SU-DHL-6 (cell line): ENCODE results near the gene IL17B.

Source experiments
- EZH2phosphoT487 ChIP-seq: fragments of 200-600 bp; sonication (generic), shearing (Covaris generic); conservative IDR thresholded peaks from 2 replicates; pipeline ENCODE4 v1.6.1; 2018; ENCODE audit warnings: mild to moderate bottlenecking, antibody characterized with exemption, low read length, moderate library complexity, mixed read lengths
- TF ChIP-seq, protein P1 (sequence below): fragments of 200-600 bp; sonication (generic); IDR thresholded peaks from one replicate; pipeline ENCODE4 v1.5.1; 2017; ENCODE audit warnings: antibody characterized with exemption, mild to moderate bottlenecking, low read length, moderate library complexity; ENCODE audit not compliant: insufficient read depth, poor library complexity, severe bottlenecking

DNA sequence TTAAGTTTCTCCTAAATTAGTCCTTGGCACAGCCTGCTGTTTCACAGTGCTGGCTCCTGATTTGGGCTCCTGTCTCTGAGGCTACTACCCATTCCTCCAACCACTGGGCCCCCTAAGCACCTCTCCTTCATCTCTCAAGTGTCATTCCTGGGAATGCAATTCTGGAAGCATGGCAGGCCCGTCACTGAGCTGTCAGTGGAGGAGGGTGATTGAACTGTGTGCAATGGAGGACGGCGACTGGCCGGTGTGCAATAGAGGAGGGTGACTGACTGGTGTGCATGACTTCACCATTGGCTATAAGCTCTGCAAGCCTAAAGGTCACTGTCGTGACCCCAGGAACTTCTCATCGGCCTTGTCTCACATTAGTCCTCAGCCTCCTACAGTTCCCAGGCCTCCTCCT, 12.4 kb upstream of the IL17B start:
- TF ChIP-seq, protein P1, sequence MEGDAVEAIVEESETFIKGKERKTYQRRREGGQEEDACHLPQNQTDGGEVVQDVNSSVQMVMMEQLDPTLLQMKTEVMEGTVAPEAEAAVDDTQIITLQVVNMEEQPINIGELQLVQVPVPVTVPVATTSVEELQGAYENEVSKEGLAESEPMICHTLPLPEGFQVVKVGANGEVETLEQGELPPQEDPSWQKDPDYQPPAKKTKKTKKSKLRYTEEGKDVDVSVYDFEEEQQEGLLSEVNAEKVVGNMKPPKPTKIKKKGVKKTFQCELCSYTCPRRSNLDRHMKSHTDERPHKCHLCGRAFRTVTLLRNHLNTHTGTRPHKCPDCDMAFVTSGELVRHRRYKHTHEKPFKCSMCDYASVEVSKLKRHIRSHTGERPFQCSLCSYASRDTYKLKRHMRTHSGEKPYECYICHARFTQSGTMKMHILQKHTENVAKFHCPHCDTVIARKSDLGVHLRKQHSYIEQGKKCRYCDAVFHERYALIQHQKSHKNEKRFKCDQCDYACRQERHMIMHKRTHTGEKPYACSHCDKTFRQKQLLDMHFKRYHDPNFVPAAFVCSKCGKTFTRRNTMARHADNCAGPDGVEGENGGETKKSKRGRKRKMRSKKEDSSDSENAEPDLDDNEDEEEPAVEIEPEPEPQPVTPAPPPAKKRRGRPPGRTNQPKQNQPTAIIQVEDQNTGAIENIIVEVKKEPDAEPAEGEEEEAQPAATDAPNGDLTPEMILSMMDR = no peak
- no peak for TF ChIP-seq EZH2phosphoT487
